Activated CD4-positive, CD25-positive, alpha-beta regulatory T cell treated with anti-CD3 and anti-CD28 coated beads, Interleukin-2, amount 50 U/mL, for 24 hours (primary cell): ENCODE data around the gene GINS1.
A peak's percentile ranks its signal among the peaks of the same experiment; 100 is the strongest.

ENCODE experiments used
- ATAC-seq, 2 donors: fragments of 150-1000 bp; cut with Tn5 transposase; one replicate each; pipeline ENCODE4 v1.10.0; 2021; ENCODE audit warnings: mild to moderate bottlenecking in 1 of 2, moderate library complexity in 1 of 2

Gene GINS1

GRCh38 chr20:25407311-25408169, at the start of gene GINS1:
Gene GINS1 (plus strand): TSS chr20:25407673. CDS start chr20:25407821, 148 bp downstream.
- ATAC-seq, result peak; percentile 90 to 91

GRCh38 chr20:25360631-25361286, 46.7 kb upstream of the GINS1 start:
- ATAC-seq, result no peak

GRCh38 chr20:25361287-25361683, 46.2 kb upstream of the GINS1 start:
- ATAC-seq, result no peak

GRCh38 chr20:25364180-25364788, 43.2 kb upstream of the GINS1 start:
- ATAC-seq, result no peak

- ATAC-seq, result no peak
Observed at GRCh38 chr20:25364879-25365699, 42.4 kb upstream of the GINS1 start.

GRCh38 chr20:25368526-25368925, 38.9 kb upstream of the GINS1 start:
- no peak for ATAC-seq

- no peak for ATAC-seq
Observed at GRCh38 chr20:25368976-25369375, 38.5 kb upstream of the GINS1 start.

GRCh38 chr20:25369529-25369928, 37.9 kb upstream of the GINS1 start:
- no peak for ATAC-seq

GRCh38 chr20:25369971-25370370, 37.5 kb upstream of the GINS1 start:
- ATAC-seq, result no peak

- ATAC-seq, result peak; percentile 70 to 88
Observed at GRCh38 chr20:25372584-25373336, 34.7 kb upstream of the GINS1 start.

GRCh38 chr20:25374842-25375241, 32.6 kb upstream of the GINS1 start:
- ATAC-seq, result no peak

GRCh38 chr20:25376236-25376635, 31.2 kb upstream of the GINS1 start:
- ATAC-seq, result no peak

GRCh38 chr20:25376886-25377285, 30.6 kb upstream of the GINS1 start:
- no peak for ATAC-seq

- ATAC-seq, result no peak
Observed at GRCh38 chr20:25378189-25378883, 29.1 kb upstream of the GINS1 start.

- ATAC-seq, result no peak
Observed at GRCh38 chr20:25378884-25379733, 28.4 kb upstream of the GINS1 start.

GRCh38 chr20:25380945-25381614, 26.4 kb upstream of the GINS1 start:
- no peak for ATAC-seq

- ATAC-seq, result no peak
Observed at GRCh38 chr20:25382704-25383370, 24.6 kb upstream of the GINS1 start.

- no peak for ATAC-seq
Observed at GRCh38 chr20:25389401-25389857, 18.0 kb upstream of the GINS1 start.
